C4-2B (cell line): ENCODE measurements around the gene ARHGEF1.

Experiments
- H3K27ac ChIP-seq: fragments of 450-650 bp; 2 replicates; pipeline ENCODE4 v1.5.1; 2017
- ZFX ChIP-seq: fragments of 450-650 bp; IDR thresholded peaks from 2 replicates; pipeline ENCODE4 v1.6.1; 2017
- TF ChIP-seq, protein P1 (sequence below): fragments of 450-650 bp; conservative IDR thresholded peaks from 2 replicates; pipeline ENCODE4 v1.5.1; 2017; ENCODE audit warnings: mild to moderate bottlenecking

The ARHGEF1 gene

GRCh38 chr19:41926028-41926762 is 43.2 kb downstream of the ARHGEF1 start:
- no peak for TF ChIP-seq ZFX
- TF ChIP-seq, protein P1, sequence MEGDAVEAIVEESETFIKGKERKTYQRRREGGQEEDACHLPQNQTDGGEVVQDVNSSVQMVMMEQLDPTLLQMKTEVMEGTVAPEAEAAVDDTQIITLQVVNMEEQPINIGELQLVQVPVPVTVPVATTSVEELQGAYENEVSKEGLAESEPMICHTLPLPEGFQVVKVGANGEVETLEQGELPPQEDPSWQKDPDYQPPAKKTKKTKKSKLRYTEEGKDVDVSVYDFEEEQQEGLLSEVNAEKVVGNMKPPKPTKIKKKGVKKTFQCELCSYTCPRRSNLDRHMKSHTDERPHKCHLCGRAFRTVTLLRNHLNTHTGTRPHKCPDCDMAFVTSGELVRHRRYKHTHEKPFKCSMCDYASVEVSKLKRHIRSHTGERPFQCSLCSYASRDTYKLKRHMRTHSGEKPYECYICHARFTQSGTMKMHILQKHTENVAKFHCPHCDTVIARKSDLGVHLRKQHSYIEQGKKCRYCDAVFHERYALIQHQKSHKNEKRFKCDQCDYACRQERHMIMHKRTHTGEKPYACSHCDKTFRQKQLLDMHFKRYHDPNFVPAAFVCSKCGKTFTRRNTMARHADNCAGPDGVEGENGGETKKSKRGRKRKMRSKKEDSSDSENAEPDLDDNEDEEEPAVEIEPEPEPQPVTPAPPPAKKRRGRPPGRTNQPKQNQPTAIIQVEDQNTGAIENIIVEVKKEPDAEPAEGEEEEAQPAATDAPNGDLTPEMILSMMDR: no peak
- H3K27ac ChIP-seq: no peak overlapping the region

DNA sequence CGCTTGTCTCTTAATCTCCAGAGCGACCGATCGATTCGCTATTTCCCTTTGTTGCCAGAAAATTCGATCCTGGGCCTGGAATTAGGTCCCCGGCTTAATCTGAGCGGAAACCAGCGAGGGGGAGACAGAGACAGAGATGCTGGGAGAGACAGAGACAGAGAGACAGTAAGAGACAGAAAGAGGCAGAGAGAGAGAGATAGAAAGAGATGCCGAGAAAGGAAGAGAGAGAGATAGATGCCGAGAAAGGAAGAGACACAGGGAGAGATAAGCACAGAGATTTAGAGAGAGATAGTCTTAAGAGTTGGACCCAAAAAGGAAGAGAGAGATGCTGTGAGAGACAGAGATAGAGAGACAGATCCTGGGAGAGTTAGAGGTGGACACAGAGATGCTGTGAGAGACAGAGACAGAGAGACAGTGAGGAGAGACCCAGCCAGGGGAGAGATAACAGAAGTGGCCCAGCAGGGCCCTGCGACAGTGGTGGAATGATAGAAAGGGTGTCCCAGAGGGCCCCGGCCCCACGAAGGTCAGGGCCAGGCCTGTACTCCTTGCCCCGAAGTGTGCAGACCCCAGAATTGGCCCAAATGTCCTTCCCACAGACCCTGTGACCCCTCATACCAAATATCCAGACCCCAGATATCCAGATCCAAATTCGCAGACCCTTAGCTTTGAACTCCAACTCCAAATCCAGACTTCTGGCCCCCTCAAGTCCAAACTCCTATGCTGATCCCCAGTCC is 43.9 kb downstream of the ARHGEF1 start:
- TF ChIP-seq, protein P1: no peak
- no peak for TF ChIP-seq ZFX
- no peak overlapping the region for H3K27ac ChIP-seq

DNA sequence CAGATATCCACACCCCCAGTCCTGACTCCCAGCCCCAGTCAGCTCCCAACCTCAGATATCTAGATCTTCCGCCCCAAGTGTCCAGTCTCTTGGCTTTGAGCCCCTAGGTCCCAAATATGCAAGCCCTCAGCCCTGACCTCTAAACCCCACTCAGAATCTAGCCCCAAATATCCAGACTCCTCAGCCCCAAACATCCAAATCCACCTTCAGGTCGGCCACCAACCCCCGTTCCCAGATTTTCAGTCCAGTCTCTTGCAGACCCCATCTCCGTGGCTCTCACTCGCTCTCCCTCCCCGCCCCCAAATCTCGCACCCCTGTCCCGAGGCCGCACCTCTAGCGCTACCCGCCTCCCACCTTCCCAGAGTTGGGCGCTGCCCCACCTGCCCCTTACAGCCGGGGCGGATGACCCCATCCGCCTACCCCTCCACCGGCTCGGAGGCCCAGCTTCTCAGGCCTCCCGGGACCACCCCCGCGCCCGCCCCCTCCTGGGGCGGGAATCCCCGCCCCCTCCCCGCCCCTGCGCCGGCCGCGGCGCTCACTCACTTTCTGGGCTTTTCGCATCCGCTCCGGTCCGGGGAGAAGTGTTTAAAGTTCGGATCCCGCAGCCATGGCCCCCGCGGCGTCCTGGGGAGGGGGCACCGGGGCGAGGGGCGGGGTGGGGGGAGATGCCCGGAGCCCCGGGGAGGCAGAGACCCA is 44.7 kb downstream of the ARHGEF1 start:
- TF ChIP-seq ZFX: no peak
- TF ChIP-seq, protein P1: no peak
- H3K27ac ChIP-seq: no peak overlapping the region

DNA sequence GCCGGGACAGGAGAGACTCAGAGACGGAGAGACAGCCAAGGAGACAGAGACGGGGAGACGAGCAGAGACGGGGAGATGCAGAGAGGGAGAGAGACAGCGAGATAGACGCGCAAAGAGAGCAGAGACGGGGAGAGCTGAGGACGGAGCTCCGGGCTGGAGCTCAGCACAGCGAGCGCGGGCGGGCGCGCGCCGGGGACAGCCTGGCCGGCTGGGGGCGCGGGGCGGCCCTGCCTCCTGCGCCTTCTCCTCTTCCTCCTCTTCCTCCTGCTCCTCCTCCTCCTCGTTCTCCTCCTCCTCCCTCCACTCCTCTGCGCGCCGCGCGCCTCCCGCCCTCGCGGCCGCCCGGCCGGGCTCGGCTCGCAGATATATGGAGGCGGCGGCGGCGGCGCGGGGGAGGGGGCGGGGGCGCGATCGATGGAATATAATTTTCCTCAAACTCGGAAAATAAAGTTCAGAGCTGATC is 45.3 kb downstream of the ARHGEF1 start, which contains the start of gene ERFL:
Gene ERFL, minus strand, starts transcription at position 229 of the 463 bp plus-strand sequence. CDS start 15,530 bp downstream, outside the sequence.
- no peak within 1 kb of the TSS for H3K27ac ChIP-seq
- TF ChIP-seq, protein P1: no peak
- TF ChIP-seq ZFX: no peak

- H3K27ac ChIP-seq: no peak overlapping the region
- TF ChIP-seq ZFX: no peak
- TF ChIP-seq, protein P1: no peak
Measured at GRCh38 chr19:41928754-41929535, 46.0 kb downstream of the ARHGEF1 start.

GRCh38 chr19:41929536-41930071 is 46.6 kb downstream of the ARHGEF1 start:
- TF ChIP-seq ZFX: no peak
- TF ChIP-seq, protein P1: no peak
- H3K27ac ChIP-seq: no peak overlapping the region
